CD4-positive, alpha-beta T cell treated with Interferon alpha-2 for 1 hour (primary cell): Measurements from ENCODE around the gene LRRIQ4.

Source experiments
- DNase-seq, 2 donors: peaks; one replicate each; pipeline ENCODE4 v3.0.0-alpha.2; 2020 to 2022

LRRIQ4 gene

DNA sequence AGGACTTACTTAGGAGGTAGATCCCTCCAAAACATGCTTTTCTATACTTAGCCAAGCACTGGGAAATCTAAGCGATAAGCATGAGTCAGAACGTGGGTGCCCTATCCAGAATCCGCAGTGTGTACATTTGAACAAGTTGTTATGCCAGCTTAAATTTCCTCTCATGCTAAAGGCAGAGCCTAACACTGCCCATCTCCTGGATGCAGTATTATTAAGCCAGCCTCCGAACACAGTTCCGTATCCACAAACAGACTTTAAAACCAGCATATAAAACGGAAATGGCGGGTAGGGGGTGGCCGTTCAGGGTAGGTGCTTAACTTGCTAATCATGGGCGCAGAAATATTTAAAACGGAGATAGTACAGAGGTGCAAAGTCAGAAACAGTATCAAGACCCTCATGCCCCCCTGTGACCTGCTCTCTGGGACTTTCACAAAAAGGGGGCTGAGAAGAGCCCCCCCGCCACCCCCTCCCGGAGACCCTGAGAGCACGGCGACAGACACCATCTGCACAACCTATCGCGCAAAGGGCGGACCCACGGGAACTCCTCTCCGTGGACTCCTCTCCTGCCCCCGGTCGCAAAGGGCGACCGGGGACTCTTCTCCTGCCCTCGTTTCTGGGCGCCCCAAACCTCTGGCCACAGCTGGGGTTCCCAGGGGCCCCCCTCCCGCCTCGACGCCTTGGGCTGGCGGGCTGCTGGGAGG, 889 bp upstream of the LRRIQ4 start:
- DNase-seq, result peak in 1 of 2 donors; percentile 22

DNA sequence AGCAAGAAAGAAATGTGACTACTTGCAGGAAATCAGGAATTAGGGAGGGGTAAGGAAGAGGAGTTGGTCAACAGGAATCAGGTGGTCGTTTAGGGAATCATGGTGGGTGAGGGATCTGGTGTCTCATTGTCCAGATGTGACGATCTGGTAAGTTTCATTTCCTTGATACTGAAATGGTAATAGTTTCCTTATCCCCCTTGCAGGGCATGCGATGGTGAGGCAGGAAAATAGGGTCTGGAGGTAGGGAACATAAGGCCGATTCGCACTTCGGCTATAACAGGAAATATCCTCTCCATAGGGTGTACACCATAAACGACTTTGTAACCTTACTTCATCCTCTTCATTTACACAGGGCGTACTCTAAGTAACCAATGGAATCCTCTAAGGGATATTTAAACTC, 608 bp downstream of the LRRIQ4 start:
- peak; percentile 4 to 20 for DNase-seq

DNA sequence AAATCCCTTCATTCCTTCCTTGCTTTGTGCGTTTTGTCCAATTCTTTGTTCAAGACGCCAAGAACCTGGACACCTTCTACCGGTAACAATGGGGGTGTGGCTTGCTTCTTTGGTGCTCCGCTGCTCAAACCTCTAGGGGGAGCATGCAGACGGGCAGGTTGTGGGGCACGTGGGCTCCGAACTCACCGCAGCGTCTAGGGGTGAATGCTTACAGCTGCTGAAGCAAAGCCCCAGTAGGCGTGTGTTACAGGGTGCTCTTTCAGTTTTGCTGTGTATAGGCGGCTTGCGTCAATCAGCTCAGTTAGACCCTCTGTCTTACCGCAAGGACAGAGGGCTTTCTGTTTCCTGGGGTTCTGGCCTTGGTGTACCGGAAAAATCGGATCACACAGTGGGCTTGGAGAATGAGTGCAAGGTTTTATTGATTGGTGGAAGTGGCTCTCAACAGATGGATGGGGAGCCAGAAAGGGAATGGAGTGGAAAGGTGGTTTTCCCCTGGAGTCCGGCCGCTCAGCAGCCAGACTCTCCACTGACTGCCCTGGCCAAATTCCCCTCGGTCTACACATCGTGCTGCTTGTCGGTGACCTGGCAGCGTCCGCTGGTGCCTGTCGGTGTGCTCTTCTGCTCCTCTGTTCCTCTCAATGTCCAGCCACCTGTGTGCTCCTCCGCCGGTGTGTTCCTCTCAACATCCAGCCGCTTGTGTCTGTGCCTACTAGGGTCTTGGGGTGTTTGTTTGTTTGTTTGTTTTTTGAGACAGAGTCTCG, 1.3 kb downstream of the LRRIQ4 start:
- peak; percentile 85 to 88 for DNase-seq

DNA sequence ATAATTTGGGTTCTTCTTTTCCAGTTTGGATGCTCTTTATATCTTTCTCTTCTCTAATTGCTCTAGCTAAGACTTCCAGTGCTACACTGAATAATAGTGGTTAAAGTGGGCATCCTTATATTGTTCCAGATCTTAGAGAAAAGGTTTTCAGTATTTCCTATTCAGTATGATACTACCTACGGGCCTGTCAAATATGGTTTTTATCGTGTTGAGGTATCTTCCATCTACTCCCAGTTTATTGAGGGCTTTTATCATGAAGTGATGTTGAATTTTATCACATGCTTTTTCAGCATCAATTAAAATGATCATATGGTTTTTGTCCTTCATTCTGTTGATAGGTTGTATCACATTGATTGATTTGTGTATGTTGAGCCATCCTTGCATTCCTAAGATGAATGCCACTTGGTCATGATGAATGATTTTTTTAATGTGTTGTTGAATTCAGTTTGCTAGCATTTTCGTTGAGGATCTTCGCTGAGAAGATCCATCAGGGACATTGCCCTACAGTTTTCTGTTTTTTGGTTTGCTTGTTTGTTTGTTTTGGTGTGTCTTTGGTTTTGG, 3.0 kb downstream of the LRRIQ4 start:
- DNase-seq, result no peak

DNA sequence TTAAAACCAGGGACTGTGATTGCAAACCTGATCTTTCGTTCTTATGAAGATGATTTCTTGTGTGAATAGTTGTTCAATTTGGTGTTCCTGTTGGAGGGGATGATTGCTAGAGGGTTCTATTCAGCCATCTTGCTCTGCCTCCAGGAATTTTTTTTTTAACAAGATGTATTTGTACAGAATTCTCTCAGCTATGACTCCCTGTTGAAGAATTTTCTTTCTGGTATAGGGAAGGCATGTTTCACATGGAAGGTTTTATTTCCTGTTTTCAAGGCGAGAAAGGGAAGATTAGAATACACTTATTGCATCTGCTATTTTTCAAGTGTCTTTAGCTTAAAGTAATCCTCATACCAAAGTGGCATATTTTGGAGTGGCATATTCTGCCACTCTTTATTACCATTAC, 5.6 kb downstream of the LRRIQ4 start:
- DNase-seq, result no peak

DNA sequence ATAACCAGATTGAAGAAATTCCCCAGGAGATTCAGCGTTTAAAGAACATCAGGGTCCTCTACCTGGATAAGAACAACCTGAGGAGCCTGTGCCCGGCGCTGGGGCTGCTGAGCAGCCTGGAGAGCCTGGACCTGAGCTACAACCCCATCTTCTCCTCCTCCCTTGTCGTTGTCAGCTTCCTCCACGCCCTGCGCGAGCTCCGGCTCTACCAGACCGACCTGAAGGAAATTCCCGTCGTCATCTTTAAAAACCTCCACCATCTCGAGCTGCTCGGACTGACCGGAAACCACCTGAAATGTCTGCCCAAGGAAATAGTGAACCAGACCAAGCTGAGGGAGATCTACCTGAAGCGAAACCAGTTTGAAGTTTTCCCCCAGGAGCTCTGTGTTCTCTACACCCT, 9.4 kb downstream of the LRRIQ4 start:
- DNase-seq, result no peak

DNA sequence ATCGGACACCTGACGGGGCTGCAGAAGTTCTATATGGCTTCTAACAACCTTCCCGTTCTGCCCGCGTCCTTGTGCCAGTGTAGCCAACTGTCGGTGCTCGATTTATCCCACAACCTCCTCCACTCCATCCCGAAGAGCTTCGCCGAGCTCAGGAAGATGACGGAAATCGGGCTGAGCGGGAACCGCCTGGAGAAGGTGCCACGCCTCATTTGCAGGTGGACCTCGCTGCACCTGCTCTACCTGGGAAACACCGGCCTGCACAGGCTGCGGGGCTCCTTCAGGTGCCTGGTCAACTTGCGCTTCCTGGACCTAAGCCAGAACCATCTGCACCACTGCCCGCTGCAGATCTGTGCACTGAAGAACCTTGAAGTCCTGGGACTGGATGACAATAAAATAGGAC, 9.9 kb downstream of the LRRIQ4 start:
- DNase-seq, result no peak

DNA sequence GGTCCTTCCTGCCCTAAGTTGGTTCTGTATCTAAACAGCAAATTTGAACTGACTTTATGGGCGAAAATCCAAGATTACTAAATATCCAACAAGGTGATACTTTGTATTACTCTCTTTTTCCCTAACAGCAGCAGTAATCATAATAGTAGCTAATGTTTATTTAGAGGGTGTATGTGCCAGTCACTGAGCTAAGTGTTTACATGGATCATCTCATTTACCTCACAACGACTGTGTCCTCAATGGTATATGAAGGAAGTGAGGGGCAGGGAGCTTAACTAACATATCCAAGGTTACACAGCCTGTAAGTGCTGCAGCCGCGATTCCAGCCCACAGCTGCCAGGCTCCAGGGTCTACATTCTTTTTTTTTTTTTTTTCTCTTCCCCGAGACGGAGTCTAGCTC, 10.3 kb downstream of the LRRIQ4 start:
- DNase-seq, result no peak

DNA sequence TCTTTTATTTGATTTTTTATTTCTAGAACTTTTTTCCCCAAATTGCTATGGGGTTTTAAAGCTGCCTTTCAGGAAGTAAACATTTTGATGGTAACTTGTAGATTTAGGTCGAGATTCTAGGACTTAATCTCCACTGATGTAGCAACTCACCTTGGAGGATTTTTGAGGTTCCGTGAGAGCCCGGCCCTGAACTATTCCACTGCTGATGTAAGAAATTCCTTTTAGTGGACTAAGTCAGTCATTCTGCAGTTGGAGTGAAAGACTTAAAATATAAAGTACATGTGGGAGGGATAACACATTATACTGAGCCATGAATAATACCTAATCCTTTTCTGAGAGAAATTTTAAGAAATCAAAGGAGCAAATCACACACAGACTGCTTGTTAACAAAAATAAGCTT, 12.6 kb downstream of the LRRIQ4 start:
- no peak for DNase-seq

DNA sequence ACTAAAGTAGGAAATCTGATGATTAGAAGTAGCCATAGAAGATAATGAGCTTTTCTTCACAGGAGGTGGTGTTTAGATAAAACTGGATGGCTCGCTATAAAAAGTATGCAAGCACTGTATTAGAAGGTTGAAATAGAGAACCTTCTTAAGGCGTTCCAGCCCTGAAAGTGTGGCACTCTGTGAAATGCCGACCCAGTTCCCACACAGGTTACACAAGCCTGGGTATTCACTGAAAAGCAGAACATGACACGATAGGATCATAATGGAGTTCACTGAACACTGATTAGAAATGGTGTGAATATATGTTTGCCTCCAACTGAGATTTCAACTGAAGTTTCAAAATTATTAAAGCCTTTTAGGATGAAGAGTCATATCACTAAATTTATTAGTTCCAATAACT, 15.0 kb downstream of the LRRIQ4 start:
- no peak for DNase-seq

DNA sequence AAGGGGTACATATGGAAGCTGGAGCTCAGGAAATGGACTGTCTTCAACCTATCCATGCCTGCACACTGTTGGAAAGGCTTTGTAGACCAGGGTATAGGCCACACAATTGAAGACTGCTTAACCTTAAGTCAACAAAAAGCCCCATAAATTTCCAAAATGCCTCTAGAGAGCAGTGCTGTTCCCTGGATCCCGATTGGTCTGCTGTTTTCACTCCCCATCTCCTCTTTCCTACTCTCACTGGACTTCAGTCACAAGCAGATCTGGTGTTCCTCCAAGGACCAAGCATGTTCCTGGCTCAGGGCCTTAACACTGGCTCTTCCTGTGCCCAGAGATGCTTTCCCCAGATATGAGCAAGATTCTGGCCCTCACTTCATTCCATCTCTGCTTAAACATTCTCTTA, 22.9 kb downstream of the LRRIQ4 start:
- no peak for DNase-seq

DNA sequence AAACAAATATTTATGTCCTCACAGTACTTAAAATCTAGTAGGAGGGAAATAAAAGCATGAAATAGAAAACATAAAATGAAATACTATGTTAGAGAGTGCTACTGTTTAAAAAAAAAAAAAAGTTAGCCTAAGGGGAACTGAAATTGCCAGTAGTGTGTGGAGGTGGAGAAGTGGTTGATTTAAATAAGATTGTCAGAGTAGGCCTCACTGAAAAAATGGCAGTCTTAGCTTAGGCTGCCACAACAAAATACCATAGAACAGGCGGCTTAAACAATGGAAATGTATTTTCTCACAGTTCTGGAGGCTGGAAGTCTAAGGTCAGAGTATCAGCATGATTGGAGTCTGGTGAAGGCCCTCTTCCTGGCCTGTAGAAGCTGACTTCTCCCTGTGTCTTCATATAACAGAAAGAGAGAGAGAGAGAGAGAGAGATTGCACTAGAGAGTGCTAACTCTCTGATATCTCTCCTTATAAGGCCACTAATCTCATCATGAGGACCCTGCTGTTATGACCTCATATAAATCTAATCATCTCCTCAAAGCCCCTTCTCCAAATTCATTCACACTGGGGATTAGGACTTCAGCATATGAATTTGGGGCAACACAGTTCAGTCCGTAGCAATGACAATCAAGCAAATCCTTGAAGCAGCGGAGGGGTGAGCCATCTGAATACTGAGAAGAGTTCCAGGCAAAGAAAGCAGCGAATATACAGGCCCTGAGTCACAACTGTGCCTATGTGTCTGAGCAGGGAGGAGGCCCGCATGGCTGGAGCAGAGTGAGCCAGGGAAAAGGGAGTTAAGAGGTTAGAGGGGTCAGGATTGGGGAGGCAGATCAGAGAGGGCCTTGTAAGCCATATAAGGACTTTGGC, 23.6 kb downstream of the LRRIQ4 start:
- no peak for DNase-seq

DNA sequence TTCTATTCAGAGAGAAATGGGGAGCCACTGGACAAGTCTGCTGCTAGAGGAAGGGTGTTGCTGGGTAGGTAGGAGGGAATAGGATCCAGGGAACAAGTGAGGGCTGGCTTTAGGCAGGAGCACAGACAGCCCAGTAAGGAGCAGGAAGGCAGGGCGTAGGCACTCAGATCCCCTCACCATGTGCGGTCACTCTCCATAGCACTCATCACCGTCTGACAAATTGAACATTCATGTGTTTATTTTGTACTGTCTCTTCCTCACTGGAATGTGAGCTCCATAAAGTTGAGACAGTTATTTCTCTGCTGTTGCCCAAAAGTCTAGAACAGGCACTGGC, 24.2 kb downstream of the LRRIQ4 start:
- no peak for DNase-seq

DNA sequence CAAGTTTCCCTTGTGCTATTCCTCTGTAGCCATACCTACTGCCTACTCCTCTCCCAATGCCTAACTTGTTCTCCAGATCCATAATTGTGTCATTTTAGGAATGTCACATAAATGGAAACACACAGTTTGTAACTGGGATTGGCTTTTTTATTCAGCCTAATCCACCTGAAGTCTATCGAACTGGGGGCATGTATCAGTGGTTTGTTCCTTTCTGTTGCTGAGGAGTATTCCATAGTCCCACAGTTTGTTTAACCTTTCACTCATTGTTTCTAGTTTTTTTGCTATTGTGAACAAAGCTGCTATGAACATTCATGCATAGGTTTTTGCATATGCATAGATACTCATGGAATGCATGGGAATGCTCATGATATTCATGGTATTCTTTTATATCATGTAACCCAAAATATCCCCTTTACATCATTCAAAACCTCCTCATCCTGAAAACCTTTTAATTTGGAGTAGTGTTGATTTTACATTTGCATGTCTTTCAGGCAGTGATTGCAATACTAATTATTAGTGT, 25.9 kb downstream of the LRRIQ4 start:
- no peak for DNase-seq

DNA sequence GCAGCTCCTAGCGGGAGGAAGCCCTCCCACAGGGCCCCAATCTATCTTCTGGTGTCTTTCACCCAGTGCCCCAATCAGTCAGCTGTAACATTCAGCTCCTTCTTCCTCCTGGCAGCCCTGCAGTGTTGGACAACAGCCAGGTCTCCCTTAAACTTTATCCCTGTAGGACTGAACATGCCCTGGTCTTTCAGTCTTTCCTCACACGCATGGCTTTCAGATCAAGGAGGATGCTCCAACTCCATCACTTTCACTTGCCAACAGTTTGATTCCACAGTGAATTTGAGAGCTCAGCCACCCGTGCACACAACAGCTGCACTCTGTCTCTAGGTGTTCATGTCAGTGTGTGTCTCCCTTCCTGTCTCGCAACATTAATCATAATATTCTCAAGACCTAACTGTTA, 28.5 kb downstream of the LRRIQ4 start:
- DNase-seq, result no peak

DNA sequence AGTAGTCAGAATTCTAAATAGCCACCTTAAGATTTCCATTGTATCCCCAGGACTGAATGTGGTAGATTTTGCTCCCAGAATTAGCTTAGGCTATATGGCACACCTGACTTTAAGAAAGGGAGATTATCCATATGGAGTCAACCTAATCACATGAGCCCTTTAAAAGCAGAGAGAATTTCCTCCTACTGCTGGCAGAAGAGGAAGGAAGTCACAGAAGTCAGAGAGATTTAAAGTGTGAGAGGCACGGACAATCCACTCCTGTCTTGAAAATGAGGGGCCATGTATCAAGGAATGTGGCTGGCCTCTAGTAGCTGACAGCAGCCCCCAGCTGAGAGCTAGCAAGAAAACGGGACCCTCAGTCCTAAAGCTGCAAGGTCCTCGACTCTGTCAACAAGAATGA, 30.3 kb downstream of the LRRIQ4 start:
- DNase-seq, result no peak

DNA sequence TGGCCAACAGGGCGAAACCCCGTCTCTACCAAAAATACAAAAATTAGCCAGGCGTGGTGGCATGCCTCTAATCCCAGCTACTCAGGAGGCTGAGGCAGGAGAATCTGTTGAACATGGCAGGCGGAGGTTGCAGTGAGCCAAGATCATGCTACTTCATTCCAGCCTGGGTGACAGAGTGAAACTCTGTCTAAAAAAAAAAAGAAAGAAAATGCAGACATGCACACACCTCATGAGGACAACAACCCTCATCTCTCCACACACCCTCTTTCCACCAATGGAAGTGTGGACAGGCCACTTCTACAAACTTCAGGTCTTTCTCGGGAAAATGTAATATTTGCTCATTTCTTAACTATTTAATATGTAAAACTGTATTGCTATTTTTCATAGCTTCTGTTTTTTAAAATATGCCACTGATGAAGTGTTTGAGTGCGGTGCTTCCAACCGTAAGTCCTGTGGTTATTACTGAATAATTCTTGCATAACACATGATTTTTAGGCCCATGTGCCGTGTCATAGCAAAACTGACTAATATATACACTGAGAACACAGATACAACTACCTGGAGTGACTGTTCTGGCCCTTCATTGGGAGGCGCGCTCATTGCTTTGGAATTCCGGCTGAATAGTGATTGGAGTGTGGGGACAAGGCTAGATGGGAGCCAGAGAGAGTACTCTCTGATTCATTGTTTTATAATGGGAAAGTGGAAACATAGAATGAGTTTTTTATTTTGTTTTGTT, 34.0 kb downstream of the LRRIQ4 start:
- no peak for DNase-seq

DNA sequence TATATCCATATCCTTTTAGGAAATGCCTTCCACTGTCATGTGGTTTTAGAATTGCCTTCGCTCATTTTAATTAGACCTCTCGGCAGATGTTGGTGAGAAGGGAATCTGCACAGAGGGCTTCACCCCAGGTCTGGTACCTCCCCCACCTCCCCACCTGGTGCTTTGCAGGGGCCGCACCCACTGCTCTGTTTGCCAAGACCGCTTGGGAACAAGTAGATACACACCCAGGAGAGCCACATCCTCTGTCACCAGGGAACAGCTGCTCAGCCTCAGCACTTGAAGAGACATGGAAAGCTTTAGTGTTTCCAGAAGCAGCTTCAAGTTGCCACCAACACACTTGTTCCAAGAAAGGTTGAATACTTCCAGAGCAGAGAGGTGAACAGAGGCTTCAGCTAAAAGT, 35.2 kb downstream of the LRRIQ4 start:
- DNase-seq, result no peak

DNA sequence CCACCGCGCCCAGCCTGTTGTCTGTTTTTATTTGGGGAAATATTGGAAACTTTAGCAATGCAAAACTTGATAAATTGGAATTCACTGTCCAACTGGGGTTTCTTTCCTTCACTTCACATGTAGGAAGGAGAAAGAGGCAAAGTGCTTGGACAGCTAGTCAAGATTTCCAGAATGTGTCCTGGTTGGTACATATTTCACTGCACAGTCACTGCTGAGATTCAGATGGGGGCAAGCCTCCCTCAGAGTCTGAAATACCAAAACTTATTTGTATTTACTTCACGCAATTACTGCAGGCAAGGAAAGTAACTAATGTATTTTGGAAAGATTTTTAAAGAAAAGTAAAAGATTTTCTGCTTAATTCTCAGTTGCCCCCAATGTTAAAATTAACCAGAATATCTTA, 36.1 kb downstream of the LRRIQ4 start:
- DNase-seq, result no peak

DNA sequence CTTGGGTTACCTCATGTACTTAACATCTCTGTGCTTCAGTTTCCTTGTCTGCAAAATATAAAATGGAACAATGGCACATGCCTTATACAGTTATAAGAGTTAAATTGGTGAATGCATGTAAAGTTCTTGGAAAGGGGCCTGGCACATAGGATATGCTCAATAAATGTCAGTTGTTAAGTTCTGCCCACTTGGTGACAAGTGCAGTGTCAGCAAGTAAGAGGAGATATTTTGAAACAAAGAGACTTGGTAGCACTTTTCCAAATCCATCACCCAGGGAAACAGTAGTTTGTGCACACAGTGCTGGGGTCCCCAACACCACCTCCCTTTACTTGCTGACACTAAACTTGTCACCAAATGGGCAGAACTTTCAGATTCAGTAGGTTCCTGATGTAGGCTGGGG, 37.9 kb downstream of the LRRIQ4 start:
- DNase-seq, result no peak

DNA sequence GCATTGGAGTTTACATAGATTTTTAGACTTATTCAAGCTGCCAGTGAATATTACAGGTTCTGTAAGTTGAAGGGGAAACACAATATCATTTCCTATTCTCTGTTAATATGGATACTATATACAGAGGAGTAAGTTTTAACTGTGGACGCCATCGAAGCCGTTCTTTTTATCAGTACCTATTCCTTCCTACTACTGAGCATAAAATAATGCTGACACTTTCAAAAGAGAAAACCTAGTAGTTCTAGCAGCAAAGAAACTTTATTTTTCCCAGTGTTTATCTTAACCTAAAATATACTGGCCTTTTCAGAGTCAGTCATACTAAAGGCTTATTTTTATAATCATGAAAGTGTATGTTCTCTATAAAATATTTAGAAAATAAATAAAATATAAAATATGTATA, 42.8 kb downstream of the LRRIQ4 start:
- DNase-seq, result no peak

DNA sequence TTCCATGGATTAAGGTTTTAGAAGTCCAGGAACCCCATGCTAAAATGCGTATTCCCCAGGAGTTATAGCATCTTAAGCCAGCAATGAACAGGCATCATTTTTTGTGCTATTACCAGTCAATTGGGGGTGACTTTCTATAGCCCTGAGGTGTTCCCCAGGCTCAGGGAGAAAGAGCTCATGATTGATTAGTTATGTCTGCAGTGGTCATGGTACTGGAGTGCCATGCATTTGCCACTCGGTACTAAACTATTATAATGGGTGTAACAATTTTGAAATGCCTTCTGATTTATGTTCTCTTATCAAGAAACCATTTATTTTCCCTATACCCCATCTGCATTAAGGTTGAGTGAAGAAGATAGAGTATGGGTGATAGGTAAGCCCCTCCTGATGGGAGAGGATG, 45.1 kb downstream of the LRRIQ4 start:
- no peak for DNase-seq

DNA sequence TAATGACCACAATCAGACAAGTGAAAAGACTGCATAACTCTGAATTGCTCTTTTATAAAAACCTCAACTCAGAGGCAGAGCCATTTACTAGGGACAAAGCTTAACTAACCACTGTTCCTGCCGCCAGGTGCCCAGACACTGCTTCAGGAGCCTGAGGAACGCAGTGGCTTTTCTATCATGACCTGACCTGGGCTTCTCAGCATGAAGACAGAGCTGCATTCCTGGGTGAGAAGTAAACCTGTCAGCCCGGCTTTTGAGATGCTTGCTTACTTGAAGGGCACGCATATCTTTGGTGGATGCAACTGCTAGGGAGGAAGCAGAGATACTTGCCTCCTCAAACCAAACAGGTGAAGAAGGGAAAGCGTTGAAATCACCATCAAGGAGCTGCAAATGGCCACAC, 49.2 kb downstream of the LRRIQ4 start:
- no peak for DNase-seq
